Measurements from ENCODE around the gene CTDSPL2.
"Not testable (repeated sequence)": the region's sequence is repeated elsewhere in the genome, so short reads cannot be mapped to it uniquely, and the experiment has no call there.

CTDSPL2 gene

DNA sequence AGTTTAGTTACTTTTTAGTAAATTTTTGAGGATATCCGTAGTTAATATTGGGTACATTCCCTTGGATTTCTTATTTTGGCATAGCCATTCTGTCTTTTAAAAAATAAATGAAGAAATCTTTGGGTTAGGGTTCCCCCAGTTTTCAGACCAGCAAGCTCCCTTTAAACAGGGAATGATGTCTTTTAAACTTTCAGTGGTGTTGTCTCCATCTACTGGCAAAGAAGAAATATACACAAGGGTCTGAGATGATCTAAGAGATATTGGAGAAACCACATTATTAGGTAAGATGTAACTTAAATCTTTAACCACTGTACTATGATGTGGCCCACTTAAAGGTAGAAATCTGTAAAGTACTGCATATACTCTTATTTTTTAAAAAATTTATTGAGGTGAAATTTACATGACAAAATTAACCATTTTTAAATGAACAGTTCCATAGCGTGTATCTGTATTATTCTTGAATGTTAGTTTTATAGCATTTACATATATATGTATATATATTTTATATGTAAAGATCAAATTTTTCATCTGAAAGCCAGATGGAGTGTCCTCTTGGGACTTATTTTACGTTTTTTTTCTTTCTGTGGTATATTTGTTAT, 74.4 kb downstream of the CTDSPL2 start:
- DNase-seq (ENCODE audit: extremely low read depth, low read depth) = peak; percentile 14
- TF ChIP-seq, protein P1, sequence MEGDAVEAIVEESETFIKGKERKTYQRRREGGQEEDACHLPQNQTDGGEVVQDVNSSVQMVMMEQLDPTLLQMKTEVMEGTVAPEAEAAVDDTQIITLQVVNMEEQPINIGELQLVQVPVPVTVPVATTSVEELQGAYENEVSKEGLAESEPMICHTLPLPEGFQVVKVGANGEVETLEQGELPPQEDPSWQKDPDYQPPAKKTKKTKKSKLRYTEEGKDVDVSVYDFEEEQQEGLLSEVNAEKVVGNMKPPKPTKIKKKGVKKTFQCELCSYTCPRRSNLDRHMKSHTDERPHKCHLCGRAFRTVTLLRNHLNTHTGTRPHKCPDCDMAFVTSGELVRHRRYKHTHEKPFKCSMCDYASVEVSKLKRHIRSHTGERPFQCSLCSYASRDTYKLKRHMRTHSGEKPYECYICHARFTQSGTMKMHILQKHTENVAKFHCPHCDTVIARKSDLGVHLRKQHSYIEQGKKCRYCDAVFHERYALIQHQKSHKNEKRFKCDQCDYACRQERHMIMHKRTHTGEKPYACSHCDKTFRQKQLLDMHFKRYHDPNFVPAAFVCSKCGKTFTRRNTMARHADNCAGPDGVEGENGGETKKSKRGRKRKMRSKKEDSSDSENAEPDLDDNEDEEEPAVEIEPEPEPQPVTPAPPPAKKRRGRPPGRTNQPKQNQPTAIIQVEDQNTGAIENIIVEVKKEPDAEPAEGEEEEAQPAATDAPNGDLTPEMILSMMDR (IDR thresholded peaks at IDR 0.05; ENCODE audit: low read depth, low read length) = peak; percentile 57

DNA sequence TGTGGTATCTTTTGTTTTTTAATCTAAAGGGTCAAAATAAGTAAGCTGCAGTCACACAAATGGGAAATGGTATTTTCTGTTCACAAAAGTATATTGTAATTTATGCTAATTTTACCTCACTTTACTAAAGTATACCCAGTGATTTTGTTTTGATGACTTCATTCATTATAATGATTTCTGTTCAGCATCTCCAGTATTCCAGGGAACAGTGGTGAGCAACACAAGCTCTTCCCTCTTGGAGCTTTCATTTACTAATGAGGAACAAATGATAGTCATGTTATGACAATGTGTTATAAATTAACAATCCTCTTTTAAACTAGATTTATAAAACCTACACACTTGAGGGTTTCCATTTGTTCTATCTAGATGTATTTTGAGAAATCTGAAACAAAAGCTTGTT, 89.0 kb downstream of the CTDSPL2 start:
- TF ChIP-seq, protein P1 (IDR thresholded peaks at IDR 0.05; ENCODE audit: low read depth, low read length) = no peak
- DNase-seq (ENCODE audit: extremely low read depth, low read depth) = no peak

DNA sequence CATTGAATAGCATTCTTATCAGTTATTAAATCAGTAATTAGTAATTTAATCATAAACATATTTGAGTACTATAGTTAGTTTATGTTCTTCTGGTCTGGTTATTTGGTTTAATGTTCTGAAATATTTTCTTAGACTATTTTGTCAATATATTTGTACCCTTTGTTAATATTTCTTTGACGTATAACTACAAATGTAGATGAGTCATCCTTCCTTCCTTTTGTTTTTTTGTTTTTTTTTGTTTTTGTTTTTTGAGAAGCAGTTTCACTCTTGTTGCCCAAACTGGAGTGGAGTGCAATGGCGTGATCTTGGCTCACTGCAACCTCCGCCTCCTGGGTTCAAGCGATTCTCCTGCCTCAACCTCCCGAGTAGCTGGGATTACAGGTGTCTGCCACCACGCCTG, 92.1 kb downstream of the CTDSPL2 start:
- TF ChIP-seq, protein P1 (IDR thresholded peaks at IDR 0.05; ENCODE audit: low read depth, low read length) = no peak
- no peak for DNase-seq (ENCODE audit: extremely low read depth, low read depth)

DNA sequence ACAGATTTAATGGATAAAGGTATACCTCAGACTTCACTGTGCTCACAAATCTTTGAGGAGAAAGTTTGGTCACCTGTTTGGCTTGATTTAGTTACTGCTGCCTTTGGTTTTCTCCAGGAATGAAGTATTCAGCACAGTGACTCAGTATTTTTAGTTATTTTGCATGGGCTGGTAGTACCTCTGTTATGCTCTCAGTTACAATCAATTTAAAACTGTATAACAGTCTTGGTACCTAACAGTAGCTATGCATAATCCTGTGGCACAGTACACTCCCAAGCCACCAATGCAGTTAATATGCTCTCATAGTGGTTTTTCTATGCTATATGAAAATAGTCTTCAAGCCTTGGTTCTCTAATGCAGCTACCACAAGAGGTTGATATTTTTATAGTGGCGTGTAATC, 97.6 kb downstream of the CTDSPL2 start:
- TF ChIP-seq, protein P1 (IDR thresholded peaks at IDR 0.05; ENCODE audit: low read depth, low read length) = no peak
- DNase-seq (ENCODE audit: extremely low read depth, low read depth) = no peak

DNA sequence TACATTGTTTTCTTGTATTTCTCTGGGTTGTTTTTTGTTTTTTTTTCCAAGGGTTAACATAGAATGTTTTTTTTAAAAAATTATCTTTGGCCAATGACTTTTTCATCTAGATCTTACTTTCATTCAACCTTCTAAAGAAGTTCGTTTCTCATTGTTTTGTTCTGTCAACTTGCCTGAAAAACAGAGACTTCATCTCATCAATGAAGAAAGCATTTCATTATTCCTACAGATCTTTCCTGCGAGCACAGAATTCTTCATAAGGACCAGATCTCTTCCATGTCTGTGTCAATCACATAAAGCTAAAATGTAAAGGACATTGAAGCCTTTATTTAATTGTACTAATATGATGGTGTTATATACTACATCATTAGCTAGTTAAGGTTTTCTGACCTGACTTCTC, 99.8 kb downstream of the CTDSPL2 start:
- TF ChIP-seq, protein P1 (IDR thresholded peaks at IDR 0.05; ENCODE audit: low read depth, low read length) = no peak
- DNase-seq (ENCODE audit: extremely low read depth, low read depth) = no peak

DNA sequence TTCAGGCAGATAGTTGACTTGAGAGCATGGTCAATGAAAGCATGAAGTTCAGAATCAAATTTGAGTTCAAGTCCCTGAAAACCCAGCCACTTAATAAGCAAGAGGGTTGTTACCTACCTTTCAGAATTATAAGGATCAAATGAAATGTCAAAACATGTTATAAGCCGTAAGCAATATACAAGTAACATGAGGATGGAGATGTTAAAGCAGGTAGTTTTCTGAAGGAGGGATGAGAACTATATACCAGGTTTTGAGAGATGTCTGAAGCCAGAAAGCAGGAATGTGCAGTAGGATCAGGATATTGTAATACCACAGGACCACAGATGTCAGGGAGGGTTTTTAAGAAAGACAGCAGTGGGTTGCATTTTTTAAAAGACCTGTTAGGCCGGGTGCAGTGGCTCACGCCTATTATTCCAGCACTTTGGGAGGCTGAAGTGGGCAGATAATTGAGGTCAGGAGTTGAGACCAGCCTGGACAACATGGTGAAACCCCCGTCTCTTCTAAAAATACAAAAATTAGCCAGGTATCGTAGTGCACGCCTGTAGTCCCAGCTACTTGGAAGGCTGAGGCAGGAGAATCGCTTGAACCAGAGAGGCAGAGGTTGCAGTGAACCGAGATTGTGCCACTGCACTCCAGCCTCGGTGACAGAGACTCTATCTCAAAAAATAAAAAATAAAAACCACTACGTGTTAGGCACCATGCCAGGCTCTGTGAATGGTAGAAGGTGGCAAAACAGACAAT, 102.6 kb downstream of the CTDSPL2 start:
- TF ChIP-seq, protein P1 (IDR thresholded peaks at IDR 0.05; ENCODE audit: low read depth, low read length) = no peak
- no peak for DNase-seq (ENCODE audit: extremely low read depth, low read depth)

DNA sequence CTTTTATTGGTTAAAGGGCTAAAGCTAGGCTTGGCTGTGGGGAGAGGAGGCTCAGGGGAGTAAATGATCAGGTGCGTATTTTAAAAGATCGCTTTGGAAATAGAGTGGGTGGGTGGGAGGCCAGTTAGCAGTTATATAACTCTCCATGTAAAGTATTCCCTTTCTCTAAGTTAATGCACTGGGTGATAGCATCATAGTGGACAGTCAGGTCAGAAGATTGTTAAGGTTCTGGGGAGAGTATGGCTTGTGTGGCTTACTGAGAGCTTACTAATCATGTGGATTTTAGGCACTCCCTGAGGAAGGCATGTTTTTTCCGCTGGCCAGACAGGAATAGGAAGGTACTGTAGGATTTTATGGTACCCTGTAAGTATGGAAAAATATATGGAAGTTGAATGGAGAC, 103.2 kb downstream of the CTDSPL2 start:
- no peak for DNase-seq (ENCODE audit: extremely low read depth, low read depth)
- TF ChIP-seq, protein P1 (IDR thresholded peaks at IDR 0.05; ENCODE audit: low read depth, low read length) = no peak

DNA sequence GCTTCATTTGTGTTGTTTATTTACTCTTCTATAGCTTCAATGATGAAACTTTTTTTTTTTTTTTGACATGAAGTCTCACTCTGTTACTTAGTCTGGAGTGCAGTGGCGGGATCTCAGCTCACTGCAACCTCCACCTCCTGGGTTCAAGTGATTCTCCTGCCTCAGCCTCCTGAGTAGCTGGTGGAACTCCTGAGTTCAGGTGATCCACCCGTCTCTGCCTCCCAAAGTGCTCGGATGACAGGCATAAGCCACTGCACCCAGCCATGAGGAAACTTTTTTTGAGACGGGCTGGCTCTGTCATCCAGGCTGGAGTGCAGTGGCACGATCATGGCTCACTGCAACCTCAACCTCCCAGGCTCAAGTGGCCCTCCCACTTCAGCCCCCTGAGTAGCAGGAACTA, 104.8 kb downstream of the CTDSPL2 start:
- DNase-seq (ENCODE audit: extremely low read depth, low read depth) = not testable (repeated sequence)

Data from AG09319 (cell line).